ENCODE data around the gene CLSTN2. TPM values are rescaled to one million over a fixed set of nuclear protein-coding genes. Genes with fewer than 3 reads are reported as not detected.

CLSTN2 gene
- total RNA-seq, 1 experiment from 2014 or later = 0.02 TPM

- peaks cover 28% of the 10 kb centered on the region for H3K27me3 ChIP-seq (ENCODE audit: insufficient read depth, low read length)
- DNase-seq (ENCODE audit: low read depth, low spot score) (no peak), ATAC-seq (no peak)
- H2AFZ ChIP-seq (ENCODE audit: low read depth, low read length, poor library complexity, severe bottlenecking) = no peak overlapping the region
- no peak overlapping the region for H3K27ac ChIP-seq (ENCODE audit: low read depth, low read length)
- ChIA-PET POLR2A (no interaction called here), RAD21 (ENCODE audit: low non-redundant PET in 1 of 2, low total read pairs in 2 of 2, uncharacterized antibody in 2 of 2, unreplicated experiment in 2 of 2) (no interaction called here), CTCF (no interaction called here)
- H3K9me2 ChIP-seq (ENCODE audit: insufficient read depth) = no peaks in the 10 kb centered on the region
- no peaks in the 10 kb centered on the region for H3K79me2 ChIP-seq (ENCODE audit: insufficient read depth, low read length)
- H3K4me1 ChIP-seq (ENCODE audit: control insufficient read depth in 1 of 2, insufficient read depth in 2 of 2, low read length in 2 of 2) = no peaks in the 10 kb centered on the region
- H3K9ac ChIP-seq (ENCODE audit: low read length) = no peak overlapping the region
- H3K4me2 ChIP-seq (ENCODE audit: low read length) = no peak overlapping the region
- TF ChIP-seq RAD21 (IDR thresholded peaks at IDR 0.05; ENCODE audit: low read depth) (no peak), ZBTB33 (IDR thresholded peaks at IDR 0.05; ENCODE audit: extremely low read depth, insufficient replicate concordance, low read length) (no peak), MAX (IDR thresholded peaks at IDR 0.05) (no peak), TCF7L2 (IDR thresholded peaks at IDR 0.05; ENCODE audit: borderline replicate concordance, extremely low read depth, insufficient read depth, insufficient read length) (no peak), SIN3A (IDR thresholded peaks at IDR 0.05; ENCODE audit: low read depth) (no peak), CTCF (IDR thresholded peaks at IDR 0.05 in 2 of 3, conservative IDR thresholded peaks at IDR 0.05 in 1 of 3; ENCODE audit: borderline replicate concordance in 1 of 3, insufficient read depth in 1 of 3, low read depth in 2 of 3, low read length in 2 of 3) (no peak), CEBPB (IDR thresholded peaks at IDR 0.05; ENCODE audit: low read depth) (no peak), SRF (IDR thresholded peaks at IDR 0.05; ENCODE audit: low read depth) (no peak), CBX3 (IDR thresholded peaks at IDR 0.05; ENCODE audit: low read depth) (no peak), EZH2 (IDR thresholded peaks at IDR 0.05) (no peak), ATF3 (IDR thresholded peaks at IDR 0.05) (no peak), EGR1 (IDR thresholded peaks at IDR 0.05; ENCODE audit: low read depth) (no peak), ELF1 (IDR thresholded peaks at IDR 0.05; ENCODE audit: borderline replicate concordance, low read depth) (no peak), REST (IDR thresholded peaks at IDR 0.05; ENCODE audit: low read depth) (no peak), JUND (IDR thresholded peaks at IDR 0.05) (no peak), ZFX (IDR thresholded peaks at IDR 0.05) (no peak)
- H4K20me1 ChIP-seq (ENCODE audit: insufficient read depth) = no peaks in the 10 kb centered on the region
- no peak overlapping the region for H3K4me3 ChIP-seq (replicated peaks in 1 of 2; ENCODE audit: low read depth in 1 of 2, low read length in 2 of 2)
- no peaks in the 10 kb centered on the region for H3K36me3 ChIP-seq (ENCODE audit: control insufficient read depth in 1 of 2, insufficient read depth in 2 of 2, low read length in 2 of 2)
- intact Hi-C loops (cut with micrococcal nuclease) = no loop called here
- no TSS peak for BruUV-seq (replicated peaks)
- no peaks in the 10 kb centered on the region for H3K9me3 ChIP-seq (ENCODE audit: control insufficient read depth in 1 of 2, insufficient read depth in 1 of 2, low read depth in 1 of 2, low read length in 2 of 2)
Observed at GRCh38 chr3:140103986-140104645, 169.1 kb downstream of the CLSTN2 start.

Measured in HCT116 (cell line).